Thyroid gland (tissue), 4 donors: ENCODE results near the gene SPATA31E1.

ENCODE experiments used
- CTCF ChIP-seq, 6 experiments: fragments of 200-600 bp in 3 of 6; fragments of 450-650 bp in 3 of 6; sonication (generic) in 3 of 6; IDR thresholded peaks; one replicate each; pipeline ENCODE4 v1.5.1; 2016 to 2019; ENCODE audit warnings: antibody characterized with exemption in 6 of 6, mild to moderate bottlenecking in 2 of 6, inconsistent platforms in 1 of 6, moderate library complexity in 1 of 6
- POLR2A ChIP-seq, 2 donors: fragments of 450-650 bp; IDR thresholded peaks; one replicate each; pipeline ENCODE4 v1.6.1; 2017; ENCODE audit warnings: antibody characterized with exemption in 2 of 2, mild to moderate bottlenecking in 2 of 2, moderate library complexity in 1 of 2

GRCh38 chr9:87869082-87869481, 13.6 kb upstream of the SPATA31E1 start:
- TF ChIP-seq CTCF (IDR thresholded peaks at IDR 0.05) (no peak), POLR2A (IDR thresholded peaks at IDR 0.05) (no peak)
